ENCODE data around the gene MACF1. TPM values are rescaled to one million over a fixed set of nuclear protein-coding genes. Genes with fewer than 3 reads are reported as not detected.
"Not testable (repeated sequence)": the region's sequence is repeated elsewhere in the genome, so short reads cannot be mapped to it uniquely, and the experiment has no call there.

The MACF1 gene
- polyA plus RNA-seq, 1 donor: 99.5 TPM

DNA sequence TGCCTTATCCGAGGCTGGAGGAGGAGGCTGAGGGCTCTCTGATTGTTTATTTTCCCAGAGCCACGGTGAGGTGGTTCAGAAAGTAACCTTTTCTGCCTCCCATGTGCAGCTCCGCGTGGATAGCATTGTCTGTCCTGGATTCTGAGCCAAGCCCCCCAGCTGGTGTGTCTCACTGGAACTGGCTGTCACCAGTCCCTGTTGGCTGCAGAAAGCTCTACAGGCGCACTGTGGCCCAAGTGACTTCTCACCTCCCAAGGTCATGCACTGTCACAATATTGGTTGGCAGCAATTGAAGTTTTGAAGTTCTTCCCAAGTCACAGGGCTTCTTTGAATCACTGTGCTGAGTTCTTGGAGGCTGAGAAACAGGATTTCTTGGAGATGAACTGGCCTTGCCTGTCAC is 295.2 kb downstream of the MACF1 start:
- no peaks in the 10 kb centered on the region for H3K27me3 ChIP-seq (ENCODE audit: control insufficient read depth, insufficient read depth, low read length)
- no peaks in the 10 kb centered on the region for H3K36me3 ChIP-seq (ENCODE audit: control insufficient read depth, insufficient read depth, low read length)
- H3K9me3 ChIP-seq (ENCODE audit: control insufficient read depth, low read depth, low read length): no peaks in the 10 kb centered on the region
- no peaks in the 10 kb centered on the region for H3K4me1 ChIP-seq (ENCODE audit: control insufficient read depth, insufficient read depth, low read length)
- DNase-seq: no peak
- WGBS (ENCODE audit: insufficient coverage, low lambda C conversion rate): no CpG with 5 or more reads among the region's 5 CpGs
- H3K4me3 ChIP-seq (ENCODE audit: low read length): no peak overlapping the region
- no peak overlapping the region for H3K27ac ChIP-seq (ENCODE audit: low read length)

DNA sequence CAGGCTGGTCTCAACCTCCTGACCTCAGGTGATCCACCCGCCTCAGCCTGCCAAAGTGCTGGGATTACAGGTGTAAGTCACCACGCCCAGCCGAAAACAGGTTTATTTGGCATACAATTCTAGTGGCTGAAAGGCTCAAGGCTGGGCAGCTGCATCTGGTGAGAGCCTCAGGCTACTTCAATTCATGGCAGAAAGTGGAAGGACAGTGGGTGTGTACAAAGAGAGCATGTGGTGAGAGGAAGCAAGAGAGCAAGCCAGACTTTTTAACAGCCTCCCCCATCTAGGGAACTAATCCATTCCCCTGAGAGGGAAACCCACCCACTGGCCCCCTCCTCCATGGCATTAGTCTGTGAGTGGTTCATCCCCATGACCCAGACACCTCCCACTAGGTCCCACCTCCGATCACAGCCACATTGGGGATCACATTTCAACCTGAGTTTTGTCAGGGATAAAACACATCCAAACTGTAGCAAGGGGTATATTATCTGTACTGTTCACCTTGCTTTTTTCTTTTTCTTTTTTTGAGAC is 296.4 kb downstream of the MACF1 start:
- Histone ChIP-seq H3K27me3 (ENCODE audit: control insufficient read depth, insufficient read depth, low read length) (no peaks in the 10 kb centered on the region), H3K9me3 (ENCODE audit: control insufficient read depth, low read depth, low read length) (no peaks in the 10 kb centered on the region), H3K27ac (ENCODE audit: low read length) (no peak overlapping the region), H3K36me3 (ENCODE audit: control insufficient read depth, insufficient read depth, low read length) (no peaks in the 10 kb centered on the region), H3K4me3 (ENCODE audit: low read length) (no peak overlapping the region), H3K4me1 (ENCODE audit: control insufficient read depth, insufficient read depth, low read length) (no peaks in the 10 kb centered on the region)
- no CpG with 5 or more reads among the region's 4 CpGs for WGBS (ENCODE audit: insufficient coverage, low lambda C conversion rate)
- no peak for DNase-seq

- no peaks in the 10 kb centered on the region for H3K9me3 ChIP-seq (ENCODE audit: control insufficient read depth, low read depth, low read length)
- WGBS (ENCODE audit: insufficient coverage, low lambda C conversion rate): no CpG with 5 or more reads among the region's 5 CpGs
- DNase-seq: no peak
- no peak overlapping the region for H3K4me3 ChIP-seq (ENCODE audit: low read length)
- no peaks in the 10 kb centered on the region for H3K36me3 ChIP-seq (ENCODE audit: control insufficient read depth, insufficient read depth, low read length)
- H3K27me3 ChIP-seq (ENCODE audit: control insufficient read depth, insufficient read depth, low read length): no peaks in the 10 kb centered on the region
- H3K27ac ChIP-seq (ENCODE audit: low read length): no peak overlapping the region
- H3K4me1 ChIP-seq (ENCODE audit: control insufficient read depth, insufficient read depth, low read length): no peaks in the 10 kb centered on the region
These were observed 297.2 kb downstream of the MACF1 start for GRCh38 chr1:39501666-39502065.

DNA sequence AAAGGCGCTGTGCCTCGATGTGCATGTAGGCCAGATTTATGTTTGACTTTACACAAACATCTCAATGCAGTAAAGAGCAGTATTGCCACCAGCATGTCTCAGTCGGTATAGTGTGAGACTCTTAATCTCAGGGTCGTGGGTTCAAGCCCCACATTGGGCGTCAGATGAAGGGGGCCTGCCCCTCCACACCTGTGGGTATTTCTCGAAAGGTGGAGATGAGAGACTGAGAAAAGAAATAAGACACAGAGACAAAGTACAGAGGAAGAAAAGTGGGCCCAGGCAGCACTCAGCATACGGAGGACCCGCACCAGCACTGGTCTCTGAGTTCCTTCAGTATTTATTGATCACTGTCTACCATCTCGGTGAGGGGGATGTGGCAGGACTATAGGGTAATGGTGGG is 299.9 kb downstream of the MACF1 start:
- H3K36me3 ChIP-seq (ENCODE audit: control insufficient read depth, insufficient read depth, low read length); H3K4me1 ChIP-seq (ENCODE audit: control insufficient read depth, insufficient read depth, low read length); H3K27me3 ChIP-seq (ENCODE audit: control insufficient read depth, insufficient read depth, low read length); DNase-seq; H3K4me3 ChIP-seq (ENCODE audit: low read length); H3K9me3 ChIP-seq (ENCODE audit: control insufficient read depth, low read depth, low read length); H3K27ac ChIP-seq (ENCODE audit: low read length): not testable (repeated sequence)
- no CpG with 5 or more reads among the region's 9 CpGs for WGBS (ENCODE audit: insufficient coverage, low lambda C conversion rate)

GRCh38 chr1:39505289-39505688 is 300.8 kb downstream of the MACF1 start:
- Histone ChIP-seq H3K27me3 (ENCODE audit: control insufficient read depth, insufficient read depth, low read length) (no peaks in the 10 kb centered on the region), H3K27ac (ENCODE audit: low read length) (no peak overlapping the region), H3K9me3 (ENCODE audit: control insufficient read depth, low read depth, low read length) (no peaks in the 10 kb centered on the region), H3K4me3 (ENCODE audit: low read length) (no peak overlapping the region), H3K4me1 (ENCODE audit: control insufficient read depth, insufficient read depth, low read length) (no peaks in the 10 kb centered on the region), H3K36me3 (ENCODE audit: control insufficient read depth, insufficient read depth, low read length) (no peaks in the 10 kb centered on the region)
- DNase-seq: no peak

DNA sequence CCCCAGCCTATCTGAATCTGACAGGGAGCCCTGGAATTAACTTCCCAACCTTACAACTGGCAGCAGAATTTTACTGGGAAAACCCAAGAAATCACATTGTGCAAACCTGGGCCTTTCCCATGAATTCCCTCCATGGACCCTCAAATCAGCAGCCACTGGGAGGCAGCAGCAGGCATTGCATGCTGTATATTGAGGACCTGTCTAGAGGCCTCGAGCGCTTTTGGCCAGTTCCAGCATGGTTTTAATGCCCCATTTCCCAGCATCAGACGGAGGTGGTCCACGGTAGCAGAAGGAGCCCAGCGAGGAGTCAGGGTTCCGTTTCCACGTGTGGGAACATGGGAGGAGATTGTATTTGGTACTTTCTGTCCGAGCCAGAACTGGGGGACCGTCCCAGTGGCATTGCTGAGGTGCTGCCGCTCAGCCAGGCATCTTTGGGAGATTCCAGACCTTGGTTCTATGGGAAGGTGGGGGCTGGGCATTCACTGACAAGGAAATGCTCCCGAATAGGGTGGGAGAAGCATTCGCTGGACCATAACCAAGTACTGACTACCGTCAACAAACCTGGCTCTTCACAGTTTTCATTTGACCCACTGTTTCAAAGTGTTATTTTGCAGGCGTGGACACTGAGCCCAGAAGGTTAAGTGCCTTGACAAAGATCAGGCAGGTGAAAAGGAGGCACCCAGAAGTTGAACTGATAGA is 302.9 kb downstream of the MACF1 start:
- no peak for DNase-seq
- WGBS (ENCODE audit: insufficient coverage, low lambda C conversion rate): no CpG with 5 or more reads among the region's 14 CpGs
- Histone ChIP-seq H3K27ac (ENCODE audit: low read length) (no peak overlapping the region), H3K4me1 (ENCODE audit: control insufficient read depth, insufficient read depth, low read length) (peaks cover 5% of the 10 kb centered on the region), H3K9me3 (ENCODE audit: control insufficient read depth, low read depth, low read length) (no peaks in the 10 kb centered on the region), H3K27me3 (ENCODE audit: control insufficient read depth, insufficient read depth, low read length) (no peaks in the 10 kb centered on the region), H3K4me3 (ENCODE audit: low read length) (no peak overlapping the region), H3K36me3 (ENCODE audit: control insufficient read depth, insufficient read depth, low read length) (no peaks in the 10 kb centered on the region)

- no peak for DNase-seq
- WGBS (ENCODE audit: insufficient coverage, low lambda C conversion rate): no CpG with 5 or more reads among the region's 6 CpGs
- H3K27me3 ChIP-seq (ENCODE audit: control insufficient read depth, insufficient read depth, low read length): no peaks in the 10 kb centered on the region
- H3K36me3 ChIP-seq (ENCODE audit: control insufficient read depth, insufficient read depth, low read length): no peaks in the 10 kb centered on the region
- no peak overlapping the region for H3K27ac ChIP-seq (ENCODE audit: low read length)
- H3K4me3 ChIP-seq (ENCODE audit: low read length): no peak overlapping the region
- no peaks in the 10 kb centered on the region for H3K9me3 ChIP-seq (ENCODE audit: control insufficient read depth, low read depth, low read length)
- H3K4me1 ChIP-seq (ENCODE audit: control insufficient read depth, insufficient read depth, low read length): peaks cover 5% of the 10 kb centered on the region
These were observed 303.8 kb downstream of the MACF1 start for GRCh38 chr1:39508266-39508665.

GRCh38 chr1:39508857-39509305 is 304.4 kb downstream of the MACF1 start:
- Histone ChIP-seq H3K27ac (ENCODE audit: low read length) (no peak overlapping the region), H3K27me3 (ENCODE audit: control insufficient read depth, insufficient read depth, low read length) (no peaks in the 10 kb centered on the region), H3K9me3 (ENCODE audit: control insufficient read depth, low read depth, low read length) (no peaks in the 10 kb centered on the region), H3K4me3 (ENCODE audit: low read length) (no peak overlapping the region), H3K36me3 (ENCODE audit: control insufficient read depth, insufficient read depth, low read length) (no peaks in the 10 kb centered on the region), H3K4me1 (ENCODE audit: control insufficient read depth, insufficient read depth, low read length) (peaks cover 5% of the 10 kb centered on the region)
- WGBS (ENCODE audit: insufficient coverage, low lambda C conversion rate): no CpG with 5 or more reads among the region's 11 CpGs
- no peak for DNase-seq

DNA sequence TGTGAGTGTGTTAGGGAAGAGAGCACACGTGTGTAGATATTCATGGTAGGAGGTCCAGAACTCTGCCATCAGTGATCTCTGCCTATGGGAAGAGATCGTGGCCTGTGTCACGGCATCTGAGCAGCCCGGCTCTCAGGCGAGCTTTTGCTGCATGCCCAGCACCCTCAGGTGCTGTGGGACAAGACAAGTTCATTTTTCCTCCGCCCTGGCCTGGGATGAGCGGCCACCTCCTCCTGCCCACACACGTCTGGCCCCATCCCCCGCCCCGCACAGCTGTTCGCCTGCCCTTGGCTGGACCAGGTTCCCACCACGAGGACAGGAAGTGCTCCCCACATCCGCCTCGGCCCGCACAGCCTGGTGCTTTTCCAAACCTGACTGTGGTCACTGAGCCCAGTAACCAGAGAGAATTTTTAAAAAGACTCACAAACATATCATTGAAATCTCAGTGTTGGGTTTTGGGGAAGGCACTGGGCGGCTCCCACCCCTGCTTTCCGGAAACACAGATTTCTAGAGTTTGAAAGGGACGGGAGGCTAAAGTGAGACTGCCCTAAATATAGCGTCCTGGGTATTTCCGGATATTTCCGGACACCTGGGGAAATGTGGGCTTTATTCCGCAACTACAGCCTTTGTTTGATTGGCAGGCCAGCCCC is 305.0 kb downstream of the MACF1 start:
- H3K36me3 ChIP-seq (ENCODE audit: control insufficient read depth, insufficient read depth, low read length): no peaks in the 10 kb centered on the region
- peaks cover 5% of the 10 kb centered on the region for H3K4me1 ChIP-seq (ENCODE audit: control insufficient read depth, insufficient read depth, low read length)
- H3K4me3 ChIP-seq (ENCODE audit: low read length): no peak overlapping the region
- peaks cover under 1% of the 10 kb centered on the region for H3K27me3 ChIP-seq (ENCODE audit: control insufficient read depth, insufficient read depth, low read length)
- no CpG with 5 or more reads among the region's 22 CpGs for WGBS (ENCODE audit: insufficient coverage, low lambda C conversion rate)
- H3K27ac ChIP-seq (ENCODE audit: low read length): no peak overlapping the region
- H3K9me3 ChIP-seq (ENCODE audit: control insufficient read depth, low read depth, low read length): no peaks in the 10 kb centered on the region
- peak in 1 of 2 donors; percentile 12 for DNase-seq

DNA sequence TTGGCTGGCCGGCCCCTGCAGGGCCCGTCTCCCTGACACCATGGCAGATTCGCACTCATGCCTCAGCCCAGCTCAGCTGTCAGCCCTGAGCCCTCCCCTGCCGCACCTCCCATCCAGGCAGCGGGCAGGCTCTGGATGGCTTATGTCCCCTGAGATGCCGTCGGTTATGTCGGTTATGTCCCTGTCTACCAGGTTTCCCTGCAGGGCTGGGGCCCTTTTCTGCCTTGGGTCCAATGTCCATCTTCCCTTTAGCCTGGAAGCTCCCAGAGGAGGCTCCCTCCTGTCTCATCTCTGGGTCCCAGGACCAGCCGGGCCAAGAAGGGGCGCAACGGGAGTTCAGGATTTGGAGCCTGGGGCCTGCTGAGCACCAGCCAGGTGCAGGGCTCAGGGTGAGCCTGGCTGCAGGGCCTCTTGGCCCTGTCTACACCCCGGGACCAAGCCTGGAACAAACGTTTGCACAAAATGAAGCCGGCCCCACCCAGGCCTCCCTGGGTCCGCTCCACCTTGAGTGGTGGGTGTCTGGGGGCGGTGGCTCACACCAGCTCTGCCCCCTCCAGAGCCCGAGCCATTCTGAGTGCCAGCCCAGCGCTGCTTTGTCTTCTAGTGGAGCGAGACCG is 306.2 kb downstream of the MACF1 start:
- no CpG with 5 or more reads among the region's 20 CpGs for WGBS (ENCODE audit: insufficient coverage, low lambda C conversion rate)
- not testable (repeated sequence) for H3K36me3 ChIP-seq (ENCODE audit: control insufficient read depth, insufficient read depth, low read length); H3K9me3 ChIP-seq (ENCODE audit: control insufficient read depth, low read depth, low read length); H3K4me1 ChIP-seq (ENCODE audit: control insufficient read depth, insufficient read depth, low read length); H3K4me3 ChIP-seq (ENCODE audit: low read length); H3K27ac ChIP-seq (ENCODE audit: low read length); H3K27me3 ChIP-seq (ENCODE audit: control insufficient read depth, insufficient read depth, low read length)
- peak in 1 of 2 donors; percentile 45 for DNase-seq
